ENCODE measurements around the gene ACSF3.
A peak's percentile ranks its signal among the peaks of the same experiment; 100 is the strongest.

ACSF3 gene

GRCh38 chr16:89201439-89202377 lies 108.1 kb downstream of the ACSF3 start:
- peak; percentile 71 for DNase-seq (ENCODE audit: low spot score)

- DNase-seq (ENCODE audit: low spot score): no peak
These were observed 109.0 kb downstream of the ACSF3 start for GRCh38 chr16:89202422-89203215.

All from left forelimb (tissue), 1 donor.